ENCODE results near the gene RAB44.

DNA sequence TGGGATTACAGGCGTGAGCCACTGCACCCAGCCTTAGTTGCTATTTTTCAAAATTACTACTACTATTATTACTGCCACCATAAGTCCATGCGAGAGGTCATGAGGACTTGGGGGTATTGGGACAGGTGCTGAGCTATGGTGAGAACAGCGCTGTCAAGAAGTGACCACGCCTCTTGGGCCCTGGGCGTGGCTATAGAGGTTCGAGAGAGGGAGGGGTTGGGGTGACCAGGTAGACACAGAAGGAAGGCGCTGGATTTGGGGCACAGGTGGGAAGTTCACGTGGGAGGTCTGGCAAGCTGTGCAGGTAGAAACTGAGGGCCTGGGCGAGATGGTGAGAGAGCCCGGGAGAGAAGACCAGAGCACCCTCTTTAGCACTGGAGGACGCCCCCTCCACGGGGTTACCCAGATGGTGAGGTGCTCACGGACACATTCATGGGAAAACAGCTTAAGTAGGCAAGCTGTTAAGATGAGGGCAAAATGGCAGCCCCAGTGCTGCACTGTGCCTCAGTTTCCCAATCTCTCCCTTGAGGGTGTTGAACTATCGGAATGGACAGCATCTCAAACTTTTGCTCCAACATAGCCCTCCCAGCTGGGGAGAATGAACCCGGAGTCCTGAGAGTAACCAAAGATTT is 61.0 kb downstream of the RAB44 start:
- TF ChIP-seq, protein P1, sequence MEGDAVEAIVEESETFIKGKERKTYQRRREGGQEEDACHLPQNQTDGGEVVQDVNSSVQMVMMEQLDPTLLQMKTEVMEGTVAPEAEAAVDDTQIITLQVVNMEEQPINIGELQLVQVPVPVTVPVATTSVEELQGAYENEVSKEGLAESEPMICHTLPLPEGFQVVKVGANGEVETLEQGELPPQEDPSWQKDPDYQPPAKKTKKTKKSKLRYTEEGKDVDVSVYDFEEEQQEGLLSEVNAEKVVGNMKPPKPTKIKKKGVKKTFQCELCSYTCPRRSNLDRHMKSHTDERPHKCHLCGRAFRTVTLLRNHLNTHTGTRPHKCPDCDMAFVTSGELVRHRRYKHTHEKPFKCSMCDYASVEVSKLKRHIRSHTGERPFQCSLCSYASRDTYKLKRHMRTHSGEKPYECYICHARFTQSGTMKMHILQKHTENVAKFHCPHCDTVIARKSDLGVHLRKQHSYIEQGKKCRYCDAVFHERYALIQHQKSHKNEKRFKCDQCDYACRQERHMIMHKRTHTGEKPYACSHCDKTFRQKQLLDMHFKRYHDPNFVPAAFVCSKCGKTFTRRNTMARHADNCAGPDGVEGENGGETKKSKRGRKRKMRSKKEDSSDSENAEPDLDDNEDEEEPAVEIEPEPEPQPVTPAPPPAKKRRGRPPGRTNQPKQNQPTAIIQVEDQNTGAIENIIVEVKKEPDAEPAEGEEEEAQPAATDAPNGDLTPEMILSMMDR (IDR thresholded peaks at IDR 0.05) = no peak
- no peak for TF ChIP-seq POLR2A (IDR thresholded peaks at IDR 0.05)

Data from adrenal gland (tissue), 5 donors.